Measurements from ENCODE around the gene TRIP4. TPM values are rescaled to one million over a fixed set of nuclear protein-coding genes. Genes with fewer than 3 reads are reported as not detected.
A peak's percentile ranks its signal among the peaks of the same experiment; 100 is the strongest.

The TRIP4 gene
- total RNA-seq, 1 experiment from 2014 or later: 12.9 TPM

- ATAC-seq (peak; percentile 98), DNase-seq (ENCODE audit: low spot score) (peak; percentile 96)
- Mint-ChIP-seq H3K4me1 (peaks cover 12% of the 10 kb centered on the region), H3K27me3 (ENCODE audit: low read depth) (no peaks in the 10 kb centered on the region), H3K9me3 (no peaks in the 10 kb centered on the region), H3K36me3 (no peaks in the 10 kb centered on the region), H3K27ac (peak within 1 kb of the TSS; percentile 98), H3K4me3 (peak within 1 kb of the TSS; percentile 95)
- TF ChIP-seq MXD4 (CRISPR knock-in tag; IDR thresholded peaks at IDR 0.05; ENCODE audit: borderline replicate concordance) (no peak), NR2C2 (CRISPR knock-in tag; IDR thresholded peaks at IDR 0.05) (peak; percentile 96), RORB (CRISPR knock-in tag; IDR thresholded peaks at IDR 0.05) (no peak), NFYB (CRISPR knock-in tag; conservative IDR thresholded peaks at IDR 0.05; ENCODE audit: low read depth) (peak; percentile 46), TEAD1 (CRISPR knock-in tag; IDR thresholded peaks at IDR 0.05) (no peak), NR3C1 (CRISPR knock-in tag; conservative IDR thresholded peaks at IDR 0.05; ENCODE audit: low read depth) (no peak), JUN (CRISPR knock-in tag; IDR thresholded peaks at IDR 0.05) (0 out of 2 replicates have a peak, but pooled peaks have one; percentile 12), ARID4B (CRISPR knock-in tag; IDR thresholded peaks at IDR 0.05; ENCODE audit: borderline replicate concordance) (peak; percentile 68; the same call in 1 of the 2 replicates), FOXK1 (CRISPR knock-in tag; IDR thresholded peaks at IDR 0.05) (0 out of 2 replicates have a peak, but pooled peaks have one; percentile 17), SP1 (CRISPR knock-in tag; conservative IDR thresholded peaks at IDR 0.05) (peak; percentile 67; the same call in 1 of the 2 replicates), GABPB1 (CRISPR knock-in tag; IDR thresholded peaks at IDR 0.05) (peak; percentile 64)
- TF ChIP-seq, protein P1, sequence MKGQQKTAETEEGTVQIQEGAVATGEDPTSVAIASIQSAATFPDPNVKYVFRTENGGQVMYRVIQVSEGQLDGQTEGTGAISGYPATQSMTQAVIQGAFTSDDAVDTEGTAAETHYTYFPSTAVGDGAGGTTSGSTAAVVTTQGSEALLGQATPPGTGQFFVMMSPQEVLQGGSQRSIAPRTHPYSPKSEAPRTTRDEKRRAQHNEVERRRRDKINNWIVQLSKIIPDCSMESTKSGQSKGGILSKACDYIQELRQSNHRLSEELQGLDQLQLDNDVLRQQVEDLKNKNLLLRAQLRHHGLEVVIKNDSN (CRISPR knock-in tag; IDR thresholded peaks at IDR 0.05): no peak
- TF ChIP-seq, protein P2, sequence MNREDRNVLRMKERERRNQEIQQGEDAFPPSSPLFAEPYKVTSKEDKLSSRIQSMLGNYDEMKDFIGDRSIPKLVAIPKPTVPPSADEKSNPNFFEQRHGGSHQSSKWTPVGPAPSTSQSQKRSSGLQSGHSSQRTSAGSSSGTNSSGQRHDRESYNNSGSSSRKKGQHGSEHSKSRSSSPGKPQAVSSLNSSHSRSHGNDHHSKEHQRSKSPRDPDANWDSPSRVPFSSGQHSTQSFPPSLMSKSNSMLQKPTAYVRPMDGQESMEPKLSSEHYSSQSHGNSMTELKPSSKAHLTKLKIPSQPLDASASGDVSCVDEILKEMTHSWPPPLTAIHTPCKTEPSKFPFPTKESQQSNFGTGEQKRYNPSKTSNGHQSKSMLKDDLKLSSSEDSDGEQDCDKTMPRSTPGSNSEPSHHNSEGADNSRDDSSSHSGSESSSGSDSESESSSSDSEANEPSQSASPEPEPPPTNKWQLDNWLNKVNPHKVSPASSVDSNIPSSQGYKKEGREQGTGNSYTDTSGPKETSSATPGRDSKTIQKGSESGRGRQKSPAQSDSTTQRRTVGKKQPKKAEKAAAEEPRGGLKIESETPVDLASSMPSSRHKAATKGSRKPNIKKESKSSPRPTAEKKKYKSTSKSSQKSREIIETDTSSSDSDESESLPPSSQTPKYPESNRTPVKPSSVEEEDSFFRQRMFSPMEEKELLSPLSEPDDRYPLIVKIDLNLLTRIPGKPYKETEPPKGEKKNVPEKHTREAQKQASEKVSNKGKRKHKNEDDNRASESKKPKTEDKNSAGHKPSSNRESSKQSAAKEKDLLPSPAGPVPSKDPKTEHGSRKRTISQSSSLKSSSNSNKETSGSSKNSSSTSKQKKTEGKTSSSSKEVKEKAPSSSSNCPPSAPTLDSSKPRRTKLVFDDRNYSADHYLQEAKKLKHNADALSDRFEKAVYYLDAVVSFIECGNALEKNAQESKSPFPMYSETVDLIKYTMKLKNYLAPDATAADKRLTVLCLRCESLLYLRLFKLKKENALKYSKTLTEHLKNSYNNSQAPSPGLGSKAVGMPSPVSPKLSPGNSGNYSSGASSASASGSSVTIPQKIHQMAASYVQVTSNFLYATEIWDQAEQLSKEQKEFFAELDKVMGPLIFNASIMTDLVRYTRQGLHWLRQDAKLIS (CRISPR knock-in tag; IDR thresholded peaks at IDR 0.05; ENCODE audit: borderline replicate concordance): no peak
- TF ChIP-seq, protein P3, sequence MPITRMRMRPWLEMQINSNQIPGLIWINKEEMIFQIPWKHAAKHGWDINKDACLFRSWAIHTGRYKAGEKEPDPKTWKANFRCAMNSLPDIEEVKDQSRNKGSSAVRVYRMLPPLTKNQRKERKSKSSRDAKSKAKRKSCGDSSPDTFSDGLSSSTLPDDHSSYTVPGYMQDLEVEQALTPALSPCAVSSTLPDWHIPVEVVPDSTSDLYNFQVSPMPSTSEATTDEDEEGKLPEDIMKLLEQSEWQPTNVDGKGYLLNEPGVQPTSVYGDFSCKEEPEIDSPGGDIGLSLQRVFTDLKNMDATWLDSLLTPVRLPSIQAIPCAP (CRISPR knock-in tag; IDR thresholded peaks at IDR 0.05): no peak
- TF ChIP-seq, protein P4, sequence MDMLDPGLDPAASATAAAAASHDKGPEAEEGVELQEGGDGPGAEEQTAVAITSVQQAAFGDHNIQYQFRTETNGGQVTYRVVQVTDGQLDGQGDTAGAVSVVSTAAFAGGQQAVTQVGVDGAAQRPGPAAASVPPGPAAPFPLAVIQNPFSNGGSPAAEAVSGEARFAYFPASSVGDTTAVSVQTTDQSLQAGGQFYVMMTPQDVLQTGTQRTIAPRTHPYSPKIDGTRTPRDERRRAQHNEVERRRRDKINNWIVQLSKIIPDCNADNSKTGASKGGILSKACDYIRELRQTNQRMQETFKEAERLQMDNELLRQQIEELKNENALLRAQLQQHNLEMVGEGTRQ (CRISPR knock-in tag; IDR thresholded peaks at IDR 0.05): no peak
- ChIA-PET CTCF (interaction anchor here (0.6 to 1.5 kb wide), 4 partner anchors 21 to 203 kb away, joined by 3 to 4 read pairs (median 4); partner anchors contain the start of gene TRIP4), POLR2A (interaction anchor here (0.6 kb wide), 1 partner anchor 35 kb away, joined by 4 read pairs; no protein-coding TSS in a partner anchor)
These were observed 31.5 kb upstream of the TRIP4 start, which contains the start of gene CSNK1G1 for GRCh38 chr15:64355944-64356709. Gene CSNK1G1, minus strand, starts transcription at chr15:64356173. Its CDS starts 55,674 bp downstream, at chr15:64300499.
